ENCODE results near the gene IL2RA. TPM values are rescaled to one million over a fixed set of nuclear protein-coding genes. Genes with fewer than 3 reads are reported as not detected.
"Not testable (repeated sequence)": the region's sequence is repeated elsewhere in the genome, so short reads cannot be mapped to it uniquely, and the experiment has no call there.

The IL2RA gene
- total and polyA plus RNA-seq, 12 donors = 0.14 to 57.9 (median 3.1) TPM; not detected in 1

DNA sequence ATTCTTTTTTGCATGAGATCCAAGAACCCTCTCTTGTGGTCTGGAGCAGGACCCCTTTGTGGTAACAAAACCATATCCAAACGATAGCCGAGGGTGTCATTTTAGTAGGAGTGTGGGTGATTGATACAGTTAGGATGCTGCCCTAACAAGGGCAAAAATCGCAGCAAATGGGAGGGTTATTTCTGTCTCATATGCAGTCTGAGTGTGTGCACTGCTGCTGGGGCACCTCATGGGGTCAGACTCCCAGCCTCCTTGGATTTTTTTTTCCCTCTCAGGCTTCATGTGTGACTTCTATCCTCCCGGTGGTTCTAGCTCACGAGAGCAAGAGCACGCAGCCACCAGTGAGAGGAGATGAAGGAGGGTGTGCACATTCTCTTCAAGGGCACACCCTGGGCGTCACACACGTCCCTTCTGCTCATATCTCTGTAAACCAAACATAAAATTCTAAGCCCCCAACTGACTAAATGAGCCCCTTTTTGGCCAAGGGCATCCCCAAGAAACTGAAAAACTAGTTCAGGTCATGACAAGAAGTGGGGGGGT lies 56.2 kb downstream of the IL2RA start:
- DNase-seq = no peak
- no peaks in the 10 kb centered on the region for H3K4me1 ChIP-seq (replicated peaks in 1 of 2)
- no peak overlapping the region for H3K27ac ChIP-seq
- intact Hi-C loops (cut with DNase I) = no loop called here
- no peaks in the 10 kb centered on the region for H3K27me3 ChIP-seq
- 61 to 65% (median 65%) methylated on average over 8 of the region's 8 CpGs for WGBS, 4 donors
- no peaks in the 10 kb centered on the region for H3K36me3 ChIP-seq (replicated peaks in 1 of 2)
- no peak overlapping the region for H3K4me3 ChIP-seq
- H3K9me3 ChIP-seq (replicated peaks in 1 of 3) = no peaks in the 10 kb centered on the region
- TF ChIP-seq, protein P1, sequence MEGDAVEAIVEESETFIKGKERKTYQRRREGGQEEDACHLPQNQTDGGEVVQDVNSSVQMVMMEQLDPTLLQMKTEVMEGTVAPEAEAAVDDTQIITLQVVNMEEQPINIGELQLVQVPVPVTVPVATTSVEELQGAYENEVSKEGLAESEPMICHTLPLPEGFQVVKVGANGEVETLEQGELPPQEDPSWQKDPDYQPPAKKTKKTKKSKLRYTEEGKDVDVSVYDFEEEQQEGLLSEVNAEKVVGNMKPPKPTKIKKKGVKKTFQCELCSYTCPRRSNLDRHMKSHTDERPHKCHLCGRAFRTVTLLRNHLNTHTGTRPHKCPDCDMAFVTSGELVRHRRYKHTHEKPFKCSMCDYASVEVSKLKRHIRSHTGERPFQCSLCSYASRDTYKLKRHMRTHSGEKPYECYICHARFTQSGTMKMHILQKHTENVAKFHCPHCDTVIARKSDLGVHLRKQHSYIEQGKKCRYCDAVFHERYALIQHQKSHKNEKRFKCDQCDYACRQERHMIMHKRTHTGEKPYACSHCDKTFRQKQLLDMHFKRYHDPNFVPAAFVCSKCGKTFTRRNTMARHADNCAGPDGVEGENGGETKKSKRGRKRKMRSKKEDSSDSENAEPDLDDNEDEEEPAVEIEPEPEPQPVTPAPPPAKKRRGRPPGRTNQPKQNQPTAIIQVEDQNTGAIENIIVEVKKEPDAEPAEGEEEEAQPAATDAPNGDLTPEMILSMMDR (IDR thresholded peaks at IDR 0.05) = no peak
- TF ChIP-seq POLR2A (IDR thresholded peaks at IDR 0.05) = no peak

DNA sequence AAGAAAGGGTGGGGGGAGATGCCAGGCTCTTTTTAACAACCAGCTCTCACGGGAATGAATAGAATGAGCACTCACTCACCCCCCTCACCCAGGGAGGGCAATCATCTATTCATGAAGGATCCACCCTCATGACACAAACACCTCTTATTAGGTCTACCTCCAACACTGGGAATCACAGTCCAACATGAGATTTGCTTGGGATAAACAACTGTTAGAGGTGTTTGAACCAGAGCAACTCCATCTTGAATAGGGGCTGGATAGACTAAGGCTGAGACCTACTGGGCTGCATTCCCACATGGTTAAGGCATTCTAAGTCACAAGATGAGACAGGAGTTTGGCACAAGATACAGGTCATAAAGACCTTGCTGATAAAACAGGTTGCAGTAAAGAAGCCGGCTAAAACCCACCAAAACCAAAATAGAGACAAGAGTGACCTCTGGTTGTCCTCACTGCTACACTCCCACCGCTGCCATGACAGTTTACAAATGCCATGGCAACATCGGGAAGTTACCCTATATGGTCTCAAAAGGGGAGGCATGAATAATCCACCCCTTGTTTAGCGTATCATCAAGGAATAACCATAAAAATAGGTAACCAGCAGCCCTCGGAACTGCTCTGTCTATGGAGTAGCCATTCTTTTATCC lies 56.9 kb downstream of the IL2RA start:
- WGBS, 4 donors = 48 to 61% (median 57%) methylated on average over 6 of the region's 6 CpGs
- H3K4me1 ChIP-seq (replicated peaks in 1 of 2); H3K27ac ChIP-seq; H3K9me3 ChIP-seq (replicated peaks in 1 of 3); intact Hi-C loops (cut with DNase I); H3K27me3 ChIP-seq; H3K36me3 ChIP-seq (replicated peaks in 1 of 2); DNase-seq; H3K4me3 ChIP-seq: not testable (repeated sequence)

DNA sequence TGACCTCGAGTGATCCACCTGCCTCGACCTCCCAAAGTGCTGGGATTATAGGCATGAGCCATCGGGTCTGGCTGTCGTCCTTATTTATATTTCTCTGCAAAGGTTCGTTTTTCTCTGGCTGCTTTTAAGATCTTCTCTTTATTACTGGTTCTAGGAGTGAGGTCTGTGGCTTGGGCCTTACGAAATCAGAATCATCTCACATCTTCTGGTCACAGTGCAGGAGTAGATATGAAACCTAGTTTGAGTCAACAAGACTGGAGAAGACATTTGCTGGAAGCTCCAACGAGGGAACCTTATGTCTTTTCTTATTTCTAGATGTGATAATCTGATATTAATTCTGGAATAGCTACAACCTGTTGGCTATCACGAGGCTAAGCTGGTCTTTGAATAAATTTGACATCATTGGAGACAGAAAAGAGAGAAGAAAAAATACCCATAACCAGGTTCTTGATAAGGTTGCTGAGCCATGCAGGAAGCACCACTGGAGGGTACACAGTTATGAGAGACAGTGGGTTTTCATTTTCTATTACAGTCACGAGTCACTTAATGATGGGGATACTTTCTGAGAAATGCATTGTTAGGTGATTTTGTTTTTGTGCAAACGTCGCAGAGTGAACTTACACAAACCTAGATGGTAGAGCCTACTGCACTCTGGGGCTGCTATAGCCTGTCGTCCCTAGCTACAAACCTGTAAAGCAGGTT lies 59.2 kb downstream of the IL2RA start:
- Histone ChIP-seq H3K27me3 (no peaks in the 10 kb centered on the region), H3K4me3 (no peak overlapping the region), H3K4me1 (replicated peaks in 1 of 2) (no peaks in the 10 kb centered on the region), H3K36me3 (replicated peaks in 1 of 2) (no peaks in the 10 kb centered on the region), H3K27ac (no peak overlapping the region), H3K9me3 (replicated peaks in 1 of 3) (no peaks in the 10 kb centered on the region)
- no peak for DNase-seq
- TF ChIP-seq POLR2A (IDR thresholded peaks at IDR 0.05) = no peak
- TF ChIP-seq, protein P1 (IDR thresholded peaks at IDR 0.05) = no peak
- WGBS, 4 donors = 65 to 84% (median 75%) methylated on average over 11 to 12 of the region's 12 CpGs
- intact Hi-C loops (cut with DNase I) = no loop called here

DNA sequence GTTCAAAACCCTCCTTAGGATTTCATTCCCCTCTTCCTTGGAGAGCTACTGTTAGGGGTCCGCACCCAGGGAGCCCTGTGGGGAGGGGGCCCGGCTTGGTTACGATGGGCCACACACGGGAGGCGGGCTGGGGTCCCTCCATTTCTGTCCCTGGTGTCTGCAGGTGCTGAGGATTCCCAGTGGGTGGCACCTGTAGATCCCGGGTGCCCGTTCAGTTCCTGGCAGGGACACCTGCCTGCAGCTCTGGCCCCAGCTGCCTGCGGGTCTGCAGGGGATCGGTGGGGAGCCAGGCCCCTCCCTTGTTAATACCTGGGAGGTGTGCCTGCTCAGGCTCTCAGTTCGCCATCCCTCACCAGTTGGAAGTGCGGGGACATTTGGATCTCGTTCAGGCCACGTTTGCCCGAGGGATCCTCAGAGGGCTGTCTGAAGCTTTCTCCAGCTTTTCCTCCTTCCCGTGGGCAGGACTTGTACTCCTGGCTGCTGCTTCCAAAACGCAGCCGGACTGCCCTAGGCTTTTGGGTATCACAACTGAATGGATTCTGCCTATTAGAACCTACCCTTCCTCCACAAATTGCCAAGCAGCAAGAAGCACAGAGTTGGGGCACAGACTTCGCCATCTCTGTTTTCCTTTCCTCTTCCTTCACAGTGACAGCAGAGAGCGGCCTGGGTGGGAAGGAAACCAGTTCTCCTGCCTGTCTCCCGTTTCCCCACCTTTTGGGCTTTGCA lies 62.6 kb downstream of the IL2RA start:
- TF ChIP-seq, protein P1 (IDR thresholded peaks at IDR 0.05) = no peak
- Histone ChIP-seq H3K9me3 (replicated peaks in 1 of 3) (no peaks in the 10 kb centered on the region), H3K27ac (no peak overlapping the region), H3K36me3 (replicated peaks in 1 of 2) (no peaks in the 10 kb centered on the region), H3K4me1 (replicated peaks in 1 of 2) (no peaks in the 10 kb centered on the region), H3K4me3 (no peak overlapping the region), H3K27me3 (no peaks in the 10 kb centered on the region)
- no peak for DNase-seq
- WGBS, 4 donors = 61 to 85% (median 74%) methylated on average over 17 to 20 of the region's 20 CpGs
- intact Hi-C loops (cut with DNase I) = no loop called here
